ENCODE measurements around the gene CD2BP2. TPM values are rescaled to one million over a fixed set of nuclear protein-coding genes. Genes with fewer than 3 reads are reported as not detected.
"Not testable (repeated sequence)": the region's sequence is repeated elsewhere in the genome, so short reads cannot be mapped to it uniquely, and the experiment has no call there.

Gene CD2BP2
- total RNA-seq, result 10 to 100 TPM; 95.8 to 99.7 TPM

- Mint-ChIP-seq H3K27me3 (no peaks in the 10 kb centered on the region), H3K36me3 (peaks cover 3% of the 10 kb centered on the region), H3K9me3 (no peaks in the 10 kb centered on the region), H3K4me1 (ENCODE audit: low read depth in 2 of 2) (peaks cover 52% of the 10 kb centered on the region in 2 donors), H3K4me3 (peak within 1 kb of the TSS; percentile 95), H3K27ac (peak within 1 kb of the TSS; percentile 92 to 99)
- ATAC-seq, result peak; percentile 85 to 91
- peak; percentile 95 for DNase-seq (ENCODE audit: low spot score)
Observed at GRCh38 chr16:30355144-30355953, at the start of gene CD2BP2. Gene CD2BP2 (minus strand): TSS chr16:30355308. CDS start chr16:30354681, 627 bp downstream.

DNA sequence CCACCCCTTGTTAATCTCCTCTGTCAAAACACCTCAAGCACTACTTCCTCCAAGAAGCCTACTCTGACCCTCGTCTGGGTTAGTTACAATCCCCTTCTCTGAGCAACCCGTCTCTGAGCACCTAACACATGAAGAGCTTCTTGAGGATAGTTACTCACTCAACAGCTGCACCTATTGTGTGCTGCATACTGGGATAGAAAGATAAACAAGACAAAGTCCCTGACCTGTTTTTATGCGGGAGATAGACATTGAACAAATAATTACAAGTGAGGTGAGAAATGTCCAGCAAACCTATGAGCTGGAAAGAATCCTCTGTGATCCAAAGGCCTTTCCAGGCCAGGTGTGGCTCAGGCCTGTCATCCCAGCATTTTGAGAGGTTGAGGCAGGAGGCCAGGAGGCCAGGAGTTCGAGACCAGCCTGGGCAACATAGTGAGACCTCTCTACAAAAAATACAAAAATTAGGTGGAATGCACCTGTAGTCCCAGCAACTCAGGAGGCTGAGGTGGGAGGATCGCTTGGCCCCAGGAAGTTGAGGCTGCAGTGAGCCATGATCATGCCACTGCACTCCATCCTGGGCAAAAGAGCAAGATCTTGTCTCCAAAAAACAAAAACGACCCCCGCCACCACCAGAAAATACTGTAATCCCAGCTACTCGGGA is 46.8 kb upstream of the CD2BP2 start:
- ATAC-seq, result no peak
- Mint-ChIP-seq H3K36me3 (no peaks in the 10 kb centered on the region), H3K4me1 (ENCODE audit: low read depth in 2 of 2) (peaks cover 24 to 27% of the 10 kb centered on the region in 2 donors), H3K4me3 (peak overlapping the region; percentile 95), H3K27ac (peak overlapping the region in 1 of 2 donors; percentile 86), H3K27me3 (peaks cover 0 to 4% of the 10 kb centered on the region in 2 donors), H3K9me3 (no peaks in the 10 kb centered on the region)
- no peak for DNase-seq (ENCODE audit: low spot score)

DNA sequence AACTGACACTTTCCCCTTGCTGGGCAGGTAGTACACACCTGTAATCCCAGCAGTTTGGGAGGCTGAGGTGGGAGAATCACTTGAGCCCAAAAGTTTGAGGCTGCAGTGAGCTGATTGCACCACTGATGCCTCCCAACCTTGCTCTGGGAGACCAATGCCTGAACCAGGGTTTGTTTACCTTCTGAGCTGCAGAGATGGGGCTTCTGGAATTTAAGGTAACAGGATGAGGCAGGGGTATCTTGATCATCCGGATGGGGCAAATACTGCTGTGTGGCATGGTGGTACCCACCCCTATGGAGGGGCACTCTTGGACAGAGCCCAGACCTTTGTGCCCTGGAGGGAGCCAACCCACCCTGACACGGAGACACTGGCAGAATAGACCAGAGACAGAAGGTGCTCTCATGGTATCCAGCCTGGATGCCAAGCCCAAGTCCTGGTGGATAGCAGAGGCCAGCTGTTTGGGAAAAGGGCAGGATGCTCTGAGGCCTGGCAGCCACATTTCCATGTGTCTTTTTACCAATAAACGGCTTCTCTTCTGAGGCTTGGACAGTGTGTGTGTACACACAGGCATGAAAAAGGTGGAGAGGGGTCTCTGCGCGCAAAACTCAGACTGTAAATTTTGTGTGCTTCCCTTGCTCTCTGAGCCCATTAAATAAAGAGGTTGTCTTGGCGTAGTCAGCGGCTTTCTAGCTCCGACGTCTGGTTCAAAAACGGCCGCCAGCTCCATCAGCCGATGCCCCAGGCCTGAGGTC is 44.5 kb upstream of the CD2BP2 start:
- Mint-ChIP-seq H3K4me1 (ENCODE audit: low read depth in 2 of 2) (peaks cover 34 to 40% of the 10 kb centered on the region in 2 donors), H3K9me3 (no peaks in the 10 kb centered on the region), H3K27ac (peak overlapping the region; percentile 73 to 86), H3K27me3 (peaks cover 0 to 4% of the 10 kb centered on the region in 2 donors), H3K4me3 (peak overlapping the region; percentile 95), H3K36me3 (no peaks in the 10 kb centered on the region)
- DNase-seq (ENCODE audit: low spot score) (no peak), ATAC-seq (no peak)

DNA sequence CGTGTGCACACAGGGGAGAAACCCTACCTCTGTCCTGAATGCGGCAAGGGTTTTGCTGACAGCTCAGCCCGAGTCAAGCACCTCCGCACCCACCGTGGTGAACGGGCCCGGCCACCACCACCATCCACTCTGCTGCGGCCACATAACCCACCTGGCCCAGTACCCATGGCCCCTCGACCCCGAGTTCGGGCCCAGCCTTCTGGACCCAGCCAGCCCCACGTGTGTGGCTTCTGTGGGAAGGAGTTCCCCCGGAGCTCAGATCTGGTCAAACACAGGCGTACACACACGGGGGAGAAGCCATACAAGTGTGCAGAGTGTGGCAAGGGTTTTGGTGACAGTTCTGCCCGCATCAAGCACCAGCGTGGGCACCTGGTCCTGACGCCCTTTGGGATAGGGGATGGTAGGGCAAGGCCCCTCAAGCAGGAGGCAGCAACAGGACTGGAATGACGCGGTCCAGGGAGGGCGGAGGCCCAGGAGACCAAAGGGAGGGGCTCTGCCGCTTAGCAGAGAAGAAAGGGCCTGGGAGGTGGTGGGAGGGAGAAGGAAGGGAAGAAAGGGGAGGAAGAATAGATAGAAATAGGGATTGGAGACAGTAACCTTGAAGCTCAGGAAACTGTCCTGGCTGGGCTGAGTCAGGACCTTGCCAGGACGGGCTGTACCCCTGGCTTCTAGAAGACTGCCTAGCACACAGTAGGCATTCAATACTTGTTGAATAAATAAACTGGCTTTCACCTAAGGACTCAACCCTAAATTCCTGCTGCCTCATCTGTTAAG is 43.7 kb upstream of the CD2BP2 start:
- DNase-seq (ENCODE audit: low spot score) (no peak), ATAC-seq (no peak)
- H3K4me3 Mint-ChIP-seq, result peak overlapping the region; percentile 95
- H3K36me3 Mint-ChIP-seq, result no peaks in the 10 kb centered on the region
- H3K27ac Mint-ChIP-seq, result peak overlapping the region; percentile 54 to 73
- no peaks in the 10 kb centered on the region for H3K9me3 Mint-ChIP-seq
- peaks cover 0 to 4% of the 10 kb centered on the region in 2 donors for H3K27me3 Mint-ChIP-seq
- peaks cover 37 to 44% of the 10 kb centered on the region in 2 donors for H3K4me1 Mint-ChIP-seq (ENCODE audit: low read depth in 2 of 2)

DNA sequence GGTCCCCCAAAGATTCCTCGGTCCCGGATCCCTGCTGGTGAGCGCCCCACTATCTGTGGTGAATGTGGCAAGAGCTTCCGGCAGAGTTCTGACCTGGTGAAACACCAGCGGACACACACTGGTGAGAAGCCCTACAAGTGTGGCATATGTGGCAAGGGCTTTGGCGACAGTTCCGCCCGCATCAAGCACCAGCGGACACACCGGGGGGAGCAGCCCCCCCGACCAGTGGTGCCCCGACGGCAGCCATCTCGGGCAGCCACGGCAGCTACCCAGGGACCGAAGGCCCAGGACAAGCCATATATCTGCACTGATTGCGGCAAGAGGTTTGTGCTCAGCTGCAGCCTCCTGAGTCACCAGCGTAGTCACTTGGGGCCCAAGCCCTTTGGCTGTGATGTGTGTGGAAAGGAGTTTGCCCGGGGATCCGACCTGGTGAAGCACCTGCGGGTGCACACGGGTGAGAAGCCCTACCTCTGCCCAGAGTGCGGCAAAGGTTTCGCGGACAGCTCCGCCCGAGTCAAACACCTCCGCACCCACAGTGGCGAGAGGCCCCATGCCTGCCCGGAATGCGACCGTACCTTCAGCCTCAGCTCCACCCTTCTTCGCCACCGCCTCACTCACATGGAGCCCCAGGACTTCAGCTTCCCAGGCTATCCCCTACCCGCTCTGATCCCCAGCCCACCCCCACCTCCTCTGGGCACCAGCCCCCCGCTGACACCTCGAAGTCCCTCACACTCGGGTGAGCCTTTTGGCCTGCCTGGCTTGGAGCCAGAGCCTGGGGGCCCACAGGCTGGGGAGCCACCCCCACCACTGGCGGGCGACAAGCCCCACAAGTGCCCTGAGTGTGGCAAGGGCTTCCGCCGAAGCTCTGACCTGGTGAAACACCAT is 42.9 kb upstream of the CD2BP2 start:
- Mint-ChIP-seq H3K9me3 (no peaks in the 10 kb centered on the region), H3K27me3 (peaks cover 0 to under 1% of the 10 kb centered on the region in 2 donors), H3K36me3 (no peaks in the 10 kb centered on the region), H3K4me3 (peak overlapping the region; percentile 95), H3K4me1 (ENCODE audit: low read depth in 2 of 2) (peaks cover 37 to 44% of the 10 kb centered on the region in 2 donors), H3K27ac (peak overlapping the region in 1 of 2 donors; percentile 41)
- peak; percentile 69 for DNase-seq (ENCODE audit: low spot score)
- peak; percentile 29 to 38 for ATAC-seq

DNA sequence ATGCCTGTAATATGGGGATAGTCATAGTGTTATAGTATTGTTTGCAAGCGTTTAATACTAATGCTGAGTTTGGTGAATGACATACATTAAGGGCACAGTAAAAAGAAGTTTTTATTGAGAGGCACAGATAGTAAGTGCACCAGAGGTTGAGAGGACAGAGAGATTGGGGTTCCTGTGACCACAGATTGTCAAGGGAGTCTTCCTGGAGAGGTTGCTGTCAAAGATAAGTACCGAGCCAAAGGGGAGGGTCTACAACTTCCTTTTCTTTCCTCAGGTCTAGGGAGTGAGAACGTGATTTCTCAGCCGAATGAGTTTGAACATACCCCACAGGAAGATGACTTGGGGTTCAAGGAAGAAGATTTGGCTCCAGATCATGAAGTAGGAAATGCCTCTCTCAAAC is 41.9 kb upstream of the CD2BP2 start:
- H3K36me3 Mint-ChIP-seq, result no peaks in the 10 kb centered on the region
- ATAC-seq, result no peak
- H3K4me1 Mint-ChIP-seq (ENCODE audit: low read depth in 2 of 2), result peaks cover 37 to 44% of the 10 kb centered on the region in 2 donors
- peak overlapping the region; percentile 95 for H3K4me3 Mint-ChIP-seq
- no peaks in the 10 kb centered on the region for H3K9me3 Mint-ChIP-seq
- peak overlapping the region; percentile 65 for H3K27ac Mint-ChIP-seq
- no peaks in the 10 kb centered on the region for H3K27me3 Mint-ChIP-seq
- DNase-seq (ENCODE audit: low spot score), result no peak

DNA sequence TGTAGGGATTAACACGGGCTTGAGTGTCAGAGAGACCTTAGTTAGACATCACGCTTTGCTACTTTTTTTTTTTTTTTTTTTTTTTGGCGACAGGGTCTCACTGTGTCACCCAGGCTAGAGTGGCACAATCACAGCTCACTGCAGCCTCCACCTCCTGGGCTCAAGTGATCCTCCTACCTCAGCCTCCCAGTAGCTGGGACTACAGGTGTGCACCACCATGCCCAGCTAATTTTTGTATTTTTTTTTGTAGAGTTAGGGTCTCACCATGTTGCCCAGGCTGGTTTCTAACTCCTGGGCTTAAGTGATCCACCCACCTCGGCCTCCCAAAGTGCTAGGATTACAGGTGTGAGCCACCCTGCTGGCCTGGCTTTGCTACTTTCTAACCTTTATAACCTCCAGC is 41.5 kb upstream of the CD2BP2 start:
- H3K4me1 Mint-ChIP-seq (ENCODE audit: low read depth in 2 of 2), result peaks cover 35 to 42% of the 10 kb centered on the region in 2 donors
- H3K36me3 Mint-ChIP-seq; DNase-seq (ENCODE audit: low spot score); ATAC-seq; H3K27me3 Mint-ChIP-seq; H3K9me3 Mint-ChIP-seq: not testable (repeated sequence)
- H3K4me3 Mint-ChIP-seq, result peak overlapping the region; percentile 95
- peak overlapping the region; percentile 65 for H3K27ac Mint-ChIP-seq

DNA sequence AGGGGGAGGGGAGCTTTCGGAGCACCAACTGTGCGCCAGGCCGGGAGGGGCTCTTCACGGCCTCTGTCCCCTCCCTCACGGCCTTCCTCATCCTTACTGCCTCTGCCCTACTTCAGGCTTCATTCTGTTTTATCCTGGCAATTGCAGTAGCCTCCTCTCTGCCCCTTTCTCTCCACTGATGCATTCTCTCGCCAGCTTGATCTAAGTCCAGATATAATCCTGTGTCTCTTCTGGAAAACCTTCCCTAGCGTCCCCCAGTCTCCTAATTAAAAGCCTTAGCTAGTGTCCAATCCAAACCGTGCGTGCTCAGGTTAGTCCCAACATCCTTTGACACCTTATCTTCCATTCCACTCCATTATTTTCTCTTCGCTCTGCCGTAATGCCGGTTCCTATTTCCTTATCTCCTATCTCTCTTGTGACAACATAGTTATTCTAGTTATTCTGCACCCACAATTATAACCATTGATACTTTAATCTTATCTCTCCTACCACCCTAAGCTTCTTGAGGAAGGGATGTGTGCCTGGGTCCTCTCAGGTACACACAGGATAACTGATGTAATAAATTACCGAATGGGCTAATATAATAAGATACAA is 41.0 kb upstream of the CD2BP2 start:
- H3K4me3 Mint-ChIP-seq, result peak overlapping the region; percentile 95
- ATAC-seq, result no peak
- H3K27me3 Mint-ChIP-seq, result no peaks in the 10 kb centered on the region
- H3K9me3 Mint-ChIP-seq, result no peaks in the 10 kb centered on the region
- no peak for DNase-seq (ENCODE audit: low spot score)
- H3K27ac Mint-ChIP-seq, result peak overlapping the region; percentile 65
- peaks cover 32 to 36% of the 10 kb centered on the region in 2 donors for H3K4me1 Mint-ChIP-seq (ENCODE audit: low read depth in 2 of 2)
- H3K36me3 Mint-ChIP-seq, result no peaks in the 10 kb centered on the region

DNA sequence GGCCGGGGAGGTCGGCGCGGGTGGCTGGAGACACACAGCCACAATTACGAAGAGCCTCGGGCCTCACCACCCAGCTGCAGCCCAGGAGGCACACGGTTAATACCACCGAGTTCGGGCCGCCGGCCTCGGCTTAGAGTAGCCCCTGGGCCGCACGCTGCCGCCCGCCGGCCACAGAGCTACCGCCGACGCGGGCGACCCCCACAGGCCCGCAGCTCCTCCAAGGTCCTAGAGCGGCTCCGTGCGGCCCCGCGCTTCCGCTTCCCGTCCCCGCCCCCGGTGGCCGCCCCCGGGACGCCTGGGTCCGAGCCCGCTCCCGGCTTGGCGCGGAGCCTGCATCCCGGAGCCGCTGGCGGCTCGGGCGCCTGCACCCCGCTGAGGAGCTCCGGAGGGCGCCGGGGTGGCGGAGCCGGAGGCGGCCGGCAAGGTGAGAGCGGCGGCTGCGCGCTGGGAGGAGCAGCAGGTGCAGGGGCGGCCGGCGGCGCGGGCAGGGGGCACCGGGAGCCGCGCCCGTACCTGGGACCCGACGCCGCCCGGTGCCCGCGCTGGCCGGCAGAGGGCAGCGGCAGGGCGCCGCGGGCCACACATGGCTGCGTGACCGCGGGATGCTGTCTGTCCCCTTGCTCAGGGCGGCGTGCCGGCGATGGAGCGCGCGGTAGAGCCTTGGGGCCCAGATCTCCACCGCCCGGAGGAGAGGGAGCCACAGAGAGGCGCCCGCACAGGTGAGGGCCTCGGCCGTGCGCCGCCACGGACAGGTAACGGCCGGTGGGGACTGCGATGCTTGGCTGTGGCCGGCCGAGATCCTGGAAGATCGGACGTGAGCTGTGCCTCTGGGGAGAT is 40.3 kb upstream of the CD2BP2 start, which contains the start of gene ZNF48:
TSS of gene ZNF48 (plus strand) at position 266 of the 837 bp plus-strand sequence. CDS start at position 641, 375 bp downstream.
- Mint-ChIP-seq H3K36me3 (no peaks in the 10 kb centered on the region), H3K4me1 (ENCODE audit: low read depth in 2 of 2) (peaks cover 32 to 34% of the 10 kb centered on the region in 2 donors), H3K4me3 (peak within 1 kb of the TSS; percentile 95), H3K9me3 (no peaks in the 10 kb centered on the region), H3K27ac (peak within 1 kb of the TSS; percentile 65), H3K27me3 (no peaks in the 10 kb centered on the region)
- DNase-seq (ENCODE audit: low spot score) (peak; percentile 77), ATAC-seq (peak; percentile 82 to 84)

- Mint-ChIP-seq H3K27me3 (no peaks in the 10 kb centered on the region), H3K9me3 (no peaks in the 10 kb centered on the region), H3K4me1 (ENCODE audit: low read depth in 2 of 2) (peaks cover 28 to 29% of the 10 kb centered on the region in 2 donors), H3K36me3 (no peaks in the 10 kb centered on the region), H3K4me3 (peak overlapping the region; percentile 87), H3K27ac (peak overlapping the region; percentile 40 to 57)
- DNase-seq (ENCODE audit: low spot score), result no peak
- ATAC-seq, result no peak
Observed at GRCh38 chr16:30394592-30395154, 39.6 kb upstream of the CD2BP2 start.

DNA sequence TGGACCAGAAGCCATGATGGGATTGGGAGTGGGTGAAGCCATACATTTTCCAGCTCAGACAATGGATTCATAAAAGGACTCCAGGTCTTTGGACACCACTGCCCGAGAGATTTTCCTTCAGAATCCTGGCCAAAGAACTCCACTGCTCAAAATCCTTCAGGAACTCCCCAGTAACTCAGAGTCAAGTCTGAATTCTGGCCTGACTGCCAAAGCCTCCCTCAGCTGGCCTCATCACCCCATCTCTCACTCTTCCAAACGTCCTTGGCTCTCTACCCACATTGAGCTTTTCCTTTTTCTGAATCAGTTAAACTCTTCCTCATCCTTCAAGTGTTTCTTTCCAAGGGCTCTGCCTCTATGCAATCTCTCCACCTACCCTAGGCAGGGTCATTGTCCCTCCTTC is 28.4 kb upstream of the CD2BP2 start:
- Mint-ChIP-seq H3K36me3 (peaks cover 6% of the 10 kb centered on the region), H3K4me1 (ENCODE audit: low read depth in 2 of 2) (peaks cover 23 to 29% of the 10 kb centered on the region in 2 donors), H3K27ac (peak overlapping the region; percentile 96 to 100), H3K27me3 (no peaks in the 10 kb centered on the region), H3K9me3 (no peaks in the 10 kb centered on the region), H3K4me3 (peak overlapping the region; percentile 83)
- DNase-seq (ENCODE audit: low spot score), result no peak
- no peak for ATAC-seq

Data from natural killer cell treated with Interleukin-12 subunit alpha and Interleukin-12 subunit beta and Interleukin-15 and Interleukin-18, amount 100 ng/mL, for 72 hours (primary cell).